NCI-H460 (cell line): Measurements from ENCODE around the gene WDR86. TPM values are rescaled to one million over a fixed set of nuclear protein-coding genes. Genes with fewer than 3 reads are reported as not detected.

ENCODE experiments used
- DNase-seq: peaks from one replicate; pipeline ENCODE4 v3.0.0-alpha.2; 2016; ENCODE audit warnings: low read depth; ENCODE audit errors: extremely low read depth
- total RNA-seq: library from RNA; depleted of rRNA; stranded (reverse); fragments of >200 nt; shearing (Covaris generic); gene quantifications from 2 replicates; pipeline ENCODE4 v1.2.3, GENCODE V29; 2014

The WDR86 gene
- total RNA-seq, 1 experiment from 2014 or later: not detected

- no peak for DNase-seq
These were observed 46.7 kb downstream of the WDR86 start for GRCh38 chr7:151363182-151363581.

- no peak for DNase-seq
These were observed 48.5 kb downstream of the WDR86 start for GRCh38 chr7:151361193-151361959.

- no peak for DNase-seq
These were observed 57.3 kb downstream of the WDR86 start for GRCh38 chr7:151352512-151352911.

GRCh38 chr7:151351967-151352366 is 57.9 kb downstream of the WDR86 start:
- DNase-seq: no peak

GRCh38 chr7:151351027-151351426 is 58.8 kb downstream of the WDR86 start:
- no peak for DNase-seq

GRCh38 chr7:151349507-151349853 is 60.4 kb downstream of the WDR86 start:
- no peak for DNase-seq

- DNase-seq: no peak
These were observed 60.9 kb downstream of the WDR86 start for GRCh38 chr7:151348970-151349369.

DNA sequence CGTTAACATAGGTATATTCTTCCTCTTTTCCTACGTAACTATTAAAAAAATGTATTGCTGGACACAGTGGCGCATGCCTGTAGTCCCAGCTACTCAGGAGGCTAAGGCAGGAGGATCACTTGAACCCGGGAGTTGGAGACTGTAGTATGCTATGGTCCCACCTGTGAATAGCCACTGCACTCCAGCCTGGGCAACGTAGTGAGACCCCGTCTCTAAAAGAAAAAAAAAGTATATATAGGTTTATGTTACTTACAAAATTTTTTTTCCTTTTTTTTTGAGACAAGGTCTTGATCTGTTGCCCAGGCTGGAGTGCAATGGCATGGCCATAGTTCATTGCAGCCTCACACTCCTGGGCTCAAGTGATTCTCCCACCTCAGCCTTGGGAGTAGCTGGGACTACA is 62.6 kb downstream of the WDR86 start:
- no peak for DNase-seq

GRCh38 chr7:151346470-151346769 is 63.4 kb downstream of the WDR86 start:
- DNase-seq: no peak

DNA sequence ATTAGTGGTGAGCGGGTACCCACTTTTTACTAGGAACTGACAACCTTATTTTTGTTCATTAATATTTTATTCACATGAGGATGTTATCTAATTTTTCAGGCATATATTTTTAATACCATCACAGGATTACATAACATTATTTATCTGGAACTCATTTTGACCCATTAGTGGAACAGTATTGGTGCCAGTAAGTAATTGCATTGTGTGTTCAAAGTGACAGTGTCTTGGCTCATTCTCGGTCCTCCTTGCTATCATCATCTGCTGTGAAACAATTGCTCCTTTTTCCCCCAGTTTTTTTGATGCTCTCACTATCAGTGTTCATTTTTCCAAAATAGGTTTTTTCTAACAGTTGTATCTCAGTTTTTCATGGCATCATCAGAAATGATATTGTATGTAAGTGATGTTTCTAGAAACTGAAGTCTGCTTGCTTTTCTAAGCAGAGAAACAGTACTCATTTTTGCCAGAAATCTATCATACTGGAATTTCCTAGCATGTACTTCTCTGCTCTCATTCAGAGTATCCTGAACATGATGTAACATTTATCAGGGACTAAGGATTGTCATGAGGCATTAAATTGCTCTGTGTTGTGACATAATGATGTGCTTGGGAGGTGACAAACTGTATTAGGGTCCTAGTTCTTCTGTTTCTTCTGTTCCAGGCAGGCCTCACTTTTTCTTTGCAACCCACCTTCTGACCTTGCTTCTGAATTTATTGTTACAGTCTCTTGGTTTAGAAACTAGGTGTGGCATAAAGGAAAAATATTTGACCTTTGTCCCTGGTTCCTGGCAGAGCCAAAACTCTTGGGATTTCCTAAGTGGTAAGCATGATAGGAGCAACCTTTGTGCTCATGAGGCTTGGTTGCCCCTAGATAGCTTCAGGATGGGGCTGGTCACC is 64.0 kb downstream of the WDR86 start:
- no peak for DNase-seq

DNA sequence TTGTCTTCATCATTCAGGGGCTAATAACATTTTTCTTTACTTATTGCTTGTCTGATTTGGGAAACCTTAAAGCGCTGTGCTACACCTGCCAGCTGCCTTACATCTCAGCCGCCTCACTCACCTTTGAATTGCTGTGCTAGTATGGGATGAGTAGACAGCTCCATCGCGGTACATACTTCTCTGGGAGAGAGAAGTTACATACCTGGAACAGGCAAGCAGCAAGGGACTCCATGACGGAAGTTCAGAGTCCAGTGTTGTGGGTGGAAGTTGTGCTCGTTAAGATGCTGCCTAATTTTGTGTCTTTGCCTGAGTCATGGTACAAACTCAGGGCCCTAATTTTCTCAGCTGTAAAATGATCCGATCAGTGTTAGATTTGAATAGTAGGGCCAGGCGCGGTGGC is 66.3 kb downstream of the WDR86 start:
- no peak for DNase-seq

GRCh38 chr7:151342811-151343210 is 67.0 kb downstream of the WDR86 start:
- DNase-seq: no peak

- DNase-seq: no peak
These were observed 67.7 kb downstream of the WDR86 start for GRCh38 chr7:151342102-151342646.

GRCh38 chr7:151341357-151342101 is 68.3 kb downstream of the WDR86 start, which contains the start of gene NUB1:
Gene NUB1 (plus strand): TSS chr7:151341812. CDS start chr7:151345350, 3,538 bp downstream.
- peak; percentile 88 for DNase-seq

- no peak for DNase-seq
These were observed 69.0 kb downstream of the WDR86 start for GRCh38 chr7:151340794-151341356.

GRCh38 chr7:151339651-151340382 is 70.0 kb downstream of the WDR86 start:
- no peak for DNase-seq

GRCh38 chr7:151338809-151339208 is 71.0 kb downstream of the WDR86 start:
- no peak for DNase-seq

GRCh38 chr7:151337346-151337745 is 72.5 kb downstream of the WDR86 start:
- no peak for DNase-seq

DNA sequence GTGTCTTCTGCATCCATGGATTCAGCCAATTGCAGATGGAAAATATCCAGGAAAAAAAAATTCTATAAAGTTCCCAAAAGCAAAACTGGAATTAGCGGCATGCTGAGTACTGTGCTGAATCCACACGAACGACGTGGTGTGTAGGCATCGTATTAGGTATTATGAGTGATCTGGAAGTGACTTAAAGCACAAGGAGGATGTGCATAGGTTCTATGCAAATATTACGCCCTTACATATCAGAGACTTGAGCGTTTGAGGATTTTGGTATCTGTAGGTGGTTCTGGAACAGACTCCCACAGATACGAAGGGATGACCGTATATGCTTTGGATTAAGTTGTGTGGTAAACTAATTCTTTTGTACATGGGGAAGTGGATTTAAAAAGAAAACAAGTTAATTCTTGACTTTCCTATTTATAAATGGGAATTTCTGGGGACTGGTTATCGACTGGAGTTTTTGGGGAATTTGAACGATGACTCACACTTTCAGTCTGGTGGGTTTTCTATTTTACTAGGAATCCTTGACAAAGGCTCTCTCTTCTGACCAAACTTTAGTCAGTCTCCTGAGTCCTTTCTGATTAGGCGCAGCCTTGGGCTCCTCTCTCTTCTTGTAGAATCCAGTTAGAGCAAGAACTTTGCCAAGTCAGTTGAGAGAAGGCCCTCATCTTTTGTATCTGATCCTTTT is 73.7 kb downstream of the WDR86 start:
- DNase-seq: no peak
